SKM-1 treated with dmso at 0.1 percent for 144 hours (cell line): ENCODE measurements around the gene CD3G.
"Not testable (repeated sequence)": the region's sequence is repeated elsewhere in the genome, so short reads cannot be mapped to it uniquely, and the experiment has no call there.

Experiments used
- DNase-seq: peaks from one replicate; lab custom pipeline; 2025; ENCODE audit not compliant: unreplicated experiment; lab: John Stamatoyannopoulos, UW

The CD3G gene

DNA sequence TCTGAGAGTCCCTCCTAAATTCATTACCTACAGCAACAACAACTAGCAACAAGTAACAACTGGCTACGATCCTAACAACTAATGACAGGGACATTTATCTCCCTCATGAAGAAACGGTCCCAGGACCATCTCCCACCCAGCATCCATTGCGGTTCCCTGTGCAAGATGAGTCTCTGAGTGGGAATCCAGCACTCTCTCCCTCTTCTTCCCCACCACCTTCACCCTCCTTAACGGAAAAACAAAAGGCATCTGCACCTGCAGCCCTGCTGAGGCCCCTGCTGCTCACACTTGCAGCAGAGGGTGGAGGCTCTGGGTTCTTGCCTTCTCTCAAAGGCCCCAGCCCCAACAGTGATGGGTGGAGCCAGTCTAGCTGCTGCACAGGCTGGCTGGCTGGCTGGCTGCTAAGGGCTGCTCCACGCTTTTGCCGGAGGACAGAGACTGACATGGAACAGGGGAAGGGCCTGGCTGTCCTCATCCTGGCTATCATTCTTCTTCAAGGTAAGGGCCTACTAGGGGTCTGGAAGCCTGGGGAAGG is at the start of gene CD3G:
Gene CD3G (plus strand): TSS at position 364 of the 535 bp plus-strand sequence. CDS start 80 bp downstream, at position 444.
- DNase-seq, result no peak

DNA sequence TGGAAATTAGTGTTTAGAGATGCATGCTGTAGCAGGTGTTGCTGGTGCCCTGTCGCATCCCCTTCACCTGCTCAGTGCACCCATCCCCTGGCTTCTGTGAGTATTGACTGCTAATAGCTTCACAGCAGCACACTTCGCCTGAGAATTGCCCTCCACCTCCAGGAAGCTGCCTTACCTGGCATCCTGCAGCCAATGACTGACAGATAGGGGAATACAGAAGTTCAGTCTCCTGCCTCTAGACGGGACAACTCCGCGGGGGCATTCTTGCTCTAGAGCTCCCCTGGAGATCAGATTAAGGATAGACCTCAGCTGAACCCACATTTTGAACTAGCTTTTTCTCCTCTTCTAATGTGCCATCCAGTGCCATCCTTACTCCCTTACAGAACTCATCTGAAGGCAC is 48.9 kb upstream of the CD3G start:
- no peak for DNase-seq

DNA sequence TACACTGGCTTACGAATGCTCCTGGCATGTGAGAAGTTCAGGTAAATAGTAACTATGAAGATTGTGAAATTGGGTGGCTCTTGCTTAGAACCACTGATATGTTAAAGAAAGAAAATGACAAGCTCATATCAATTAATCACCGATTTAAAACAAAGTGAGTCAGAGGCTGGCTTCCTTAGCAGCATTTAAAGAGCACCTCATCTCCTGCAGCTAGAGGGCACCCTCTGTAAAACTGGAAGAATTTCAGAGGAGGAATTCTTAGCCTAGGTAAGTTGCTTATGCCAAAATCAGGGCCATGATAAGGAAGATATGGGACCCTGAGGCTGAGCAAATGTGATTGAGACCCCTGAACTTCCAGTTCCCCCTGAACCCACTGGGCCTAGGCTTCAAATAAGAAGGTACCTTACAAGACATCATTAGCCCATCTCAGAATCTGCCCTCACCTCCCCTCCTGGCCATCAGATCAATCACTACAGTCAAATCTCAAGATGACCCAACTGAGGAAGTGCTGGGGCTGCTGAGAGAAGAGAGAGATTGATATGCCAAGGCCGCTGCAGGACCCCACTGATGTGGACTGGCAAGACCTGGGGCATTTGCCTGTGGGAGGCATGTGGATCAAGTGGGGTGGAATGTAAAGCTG is 48.2 kb upstream of the CD3G start:
- peak; percentile 24 for DNase-seq

DNA sequence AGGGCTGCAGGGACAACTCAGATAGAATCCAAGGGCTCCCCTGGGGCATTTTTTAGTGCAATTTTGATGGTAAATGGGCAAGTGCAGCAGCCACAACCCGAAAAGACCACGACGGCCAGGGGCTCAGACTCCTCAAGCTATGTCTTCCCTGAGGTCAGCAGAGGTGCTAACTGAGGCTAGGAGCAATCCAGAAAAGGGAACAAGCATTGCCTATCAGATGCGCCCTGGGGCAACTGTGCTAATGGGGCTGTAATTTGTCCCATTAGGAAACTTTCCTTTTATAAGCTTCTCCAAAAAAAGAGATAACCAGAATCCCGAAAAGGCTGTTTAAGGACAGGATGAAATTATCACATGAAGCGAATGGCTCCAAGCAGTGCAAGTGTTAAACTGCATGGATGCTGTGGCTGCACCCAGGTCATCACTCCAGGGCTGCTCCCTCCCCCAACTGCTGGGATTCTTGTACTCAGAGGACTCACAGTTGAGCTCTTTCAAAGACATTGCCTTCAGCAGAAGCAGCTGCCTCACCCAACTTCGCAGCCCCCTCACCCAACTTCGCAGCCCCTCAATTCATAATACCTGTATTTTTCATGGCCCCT is 42.4 kb upstream of the CD3G start:
- DNase-seq, result no peak

DNA sequence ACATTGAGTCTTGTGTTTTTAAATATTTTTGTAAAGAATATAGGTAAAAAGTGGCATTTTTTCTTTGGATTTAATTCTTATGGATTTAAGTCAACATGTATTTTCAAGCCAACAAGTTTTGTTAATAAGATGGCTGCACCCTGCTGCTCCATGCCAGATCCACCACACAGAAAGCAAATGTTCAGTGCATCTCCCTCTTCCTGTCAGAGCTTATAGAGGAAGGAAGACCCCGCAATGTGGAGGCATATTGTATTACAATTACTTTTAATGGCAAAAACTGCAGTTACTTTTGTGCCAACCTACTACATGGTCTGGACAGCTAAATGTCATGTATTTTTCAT is 39.9 kb upstream of the CD3G start:
- no peak for DNase-seq

DNA sequence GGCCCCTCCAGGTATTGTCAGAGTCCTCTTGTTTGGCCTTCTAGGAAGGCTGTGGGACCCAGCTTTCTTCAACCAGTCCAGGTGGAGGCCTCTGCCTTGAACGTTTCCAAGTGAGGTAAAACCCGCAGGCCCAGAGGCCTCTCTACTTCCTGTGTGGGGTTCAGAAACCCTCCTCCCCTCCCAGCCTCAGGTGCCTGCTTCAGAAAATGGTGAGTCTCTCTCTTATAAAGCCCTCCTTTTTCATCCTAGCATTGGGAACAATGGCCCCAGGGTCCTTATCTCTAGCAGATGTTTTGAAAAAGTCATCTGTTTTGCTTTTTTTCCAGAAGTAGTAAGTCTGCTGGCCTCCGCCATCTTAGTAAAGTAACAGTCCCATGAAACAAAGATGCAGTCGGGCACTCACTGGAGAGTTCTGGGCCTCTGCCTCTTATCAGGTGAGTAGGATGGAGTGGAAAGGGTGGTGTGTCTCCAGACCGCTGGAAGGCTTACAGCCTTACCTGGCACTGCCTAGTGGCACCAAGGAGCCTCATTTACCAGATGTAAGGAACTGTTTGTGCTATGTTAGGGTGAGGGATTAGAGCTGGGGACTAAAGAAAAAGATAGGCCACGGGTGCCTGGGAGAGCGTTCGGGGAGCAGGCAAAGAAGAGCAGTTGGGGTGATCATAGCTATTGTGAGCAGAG is 39.4 kb upstream of the CD3G start, which contains the start of gene CD3E:
Gene CD3E (plus strand): TSS at position 163 of the 681 bp plus-strand sequence. CDS start 223 bp downstream, at position 386.
- no peak for DNase-seq

DNA sequence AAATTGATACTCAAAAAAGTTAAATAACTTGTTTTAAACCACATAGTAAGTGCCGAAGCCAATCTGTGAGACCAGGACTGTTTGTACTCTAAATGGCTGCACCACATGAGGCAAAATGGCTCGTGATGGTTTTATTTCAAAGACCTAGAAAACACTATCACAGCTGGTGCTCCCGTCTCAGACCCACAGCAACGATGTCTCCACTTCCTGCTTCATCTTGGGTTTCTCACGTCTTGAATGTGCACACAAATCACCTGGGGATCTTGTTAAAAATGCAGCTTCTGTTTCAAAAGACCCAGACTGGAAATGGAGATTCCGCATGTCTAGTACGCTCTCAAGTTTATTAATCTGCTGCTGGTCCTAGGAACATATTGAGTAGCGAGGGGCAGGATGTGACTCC is 38.4 kb upstream of the CD3G start:
- DNase-seq, result no peak

DNA sequence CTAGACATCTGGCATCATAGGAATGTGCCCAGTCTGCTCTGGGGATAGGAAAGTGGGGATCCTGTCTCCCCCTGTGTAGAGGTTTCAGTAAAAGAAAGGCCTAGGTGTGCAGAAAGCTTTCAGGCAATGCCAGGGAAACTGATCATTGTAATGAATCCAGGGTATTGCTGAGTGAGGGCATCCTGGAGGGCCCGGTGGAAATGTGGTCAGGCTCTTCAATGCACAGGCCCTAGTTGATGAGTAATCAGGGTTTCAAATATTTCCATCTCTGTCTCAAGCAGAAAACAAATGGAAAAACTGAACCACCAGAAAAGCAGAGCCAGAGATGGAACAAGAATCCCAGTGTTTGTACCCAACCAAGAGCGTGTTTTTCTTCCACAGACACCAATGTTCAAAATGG is 37.6 kb upstream of the CD3G start:
- no peak for DNase-seq

DNA sequence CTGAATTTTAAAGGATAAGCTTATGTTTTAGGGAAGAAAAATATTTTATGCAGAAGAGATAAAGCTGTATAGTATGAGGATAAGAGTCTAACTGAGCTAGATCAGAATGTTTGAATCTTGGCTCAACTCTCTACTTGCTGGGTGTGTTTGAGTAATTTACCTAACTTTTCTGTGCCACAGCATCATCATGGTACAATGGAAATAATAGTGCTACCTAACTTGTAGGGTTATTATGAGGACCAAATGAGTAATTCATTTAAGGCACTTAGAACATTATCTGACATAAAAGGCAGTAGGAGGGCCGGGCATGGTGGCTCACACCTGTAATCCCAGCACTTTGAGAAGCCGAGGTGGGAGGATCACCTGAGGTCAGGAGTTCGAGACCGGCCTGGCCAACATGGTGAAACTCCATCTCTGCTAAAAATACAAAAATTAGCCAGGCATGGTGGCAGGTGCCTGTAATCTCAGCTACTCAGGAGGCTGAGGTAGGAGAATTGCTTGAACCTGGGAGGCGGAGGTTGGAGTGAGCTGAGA is 35.1 kb upstream of the CD3G start:
- DNase-seq, result not testable (repeated sequence)

DNA sequence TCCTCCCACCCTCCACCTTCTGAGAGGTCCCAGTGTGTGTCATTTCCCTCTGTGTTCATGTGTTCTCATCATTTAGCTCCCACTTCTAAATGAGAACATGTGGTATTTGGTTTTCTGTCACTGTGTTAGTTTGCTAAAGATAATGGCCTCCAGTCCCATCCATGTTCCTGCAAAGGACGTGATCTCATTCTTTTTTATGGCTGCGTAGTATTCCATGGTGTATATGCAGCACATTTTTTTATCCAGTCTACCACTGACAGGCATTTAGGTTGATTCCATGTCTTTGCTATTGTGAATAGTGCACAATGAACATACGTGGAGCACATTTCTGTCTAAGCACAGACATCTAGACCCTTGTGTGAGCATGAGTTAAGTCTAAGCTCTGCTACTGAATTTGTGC is 33.9 kb upstream of the CD3G start:
- no peak for DNase-seq

DNA sequence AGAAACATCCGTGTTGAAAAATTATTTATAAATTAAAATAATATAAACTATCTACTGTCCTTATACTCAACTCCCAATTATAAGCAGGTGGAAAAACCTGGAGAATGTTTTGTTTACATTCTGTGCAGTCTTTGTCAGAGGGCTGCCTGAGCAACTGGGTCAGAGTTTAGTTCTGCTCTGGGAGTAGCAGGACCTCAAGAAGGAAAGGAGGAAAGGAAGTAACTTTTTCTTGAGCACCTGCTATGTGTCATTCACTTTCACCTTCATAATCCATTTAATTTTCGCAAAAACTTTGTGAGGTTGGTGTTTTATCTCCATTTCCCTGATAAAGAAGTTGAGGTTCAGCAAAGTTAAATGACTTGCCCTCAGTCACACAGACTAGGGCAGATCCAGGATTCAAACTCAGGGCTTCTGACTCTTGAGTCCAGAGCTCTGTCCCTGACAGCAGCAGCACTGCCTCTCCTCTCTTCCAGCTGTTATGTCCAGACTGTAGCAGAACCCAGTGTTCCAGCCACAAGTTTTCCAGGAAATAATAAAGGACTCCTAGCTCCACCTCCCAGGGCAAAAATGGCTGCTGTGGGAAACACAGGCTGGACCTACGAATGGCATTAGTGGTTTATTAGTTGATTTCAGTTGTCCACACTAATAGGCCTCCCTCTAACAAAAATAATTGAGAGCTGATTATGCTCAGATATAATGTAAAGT is 33.2 kb upstream of the CD3G start:
- DNase-seq, result no peak

DNA sequence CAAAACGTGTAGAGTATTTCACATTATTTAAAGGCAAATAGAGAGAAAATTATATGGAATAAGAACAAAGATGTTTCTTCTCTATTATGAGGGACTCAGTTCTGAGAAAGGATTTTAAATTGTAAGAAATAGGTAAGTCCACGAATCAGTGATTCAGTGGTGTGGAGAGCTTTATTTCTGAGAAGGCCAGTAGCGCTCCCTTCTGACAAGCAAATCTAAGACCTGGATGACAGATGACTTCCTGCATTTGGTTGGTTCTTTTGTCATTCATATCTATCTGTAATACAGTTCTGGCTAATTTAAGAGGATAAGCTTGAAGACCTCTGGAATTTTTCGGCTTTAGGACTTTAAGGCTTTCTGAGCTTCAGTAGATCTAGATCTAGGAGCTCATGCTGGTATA is 32.6 kb upstream of the CD3G start:
- DNase-seq, result no peak

DNA sequence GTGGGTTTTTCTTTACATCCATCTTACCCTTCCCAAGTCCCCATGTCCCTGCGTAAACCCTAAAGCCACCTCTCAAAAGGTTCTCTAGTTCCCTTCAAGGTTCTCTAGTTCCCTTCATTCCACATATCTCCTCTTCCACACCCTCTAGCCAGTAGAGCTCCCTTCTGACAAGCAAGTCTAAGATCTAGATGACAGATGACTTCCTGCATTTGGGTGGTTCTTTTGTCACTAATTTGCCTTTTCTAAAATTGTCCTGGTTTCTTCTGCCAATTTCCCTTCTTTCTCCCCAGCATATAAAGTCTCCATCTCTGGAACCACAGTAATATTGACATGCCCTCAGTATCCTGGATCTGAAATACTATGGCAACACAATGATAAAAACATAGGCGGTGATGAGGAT is 31.8 kb upstream of the CD3G start:
- no peak for DNase-seq

DNA sequence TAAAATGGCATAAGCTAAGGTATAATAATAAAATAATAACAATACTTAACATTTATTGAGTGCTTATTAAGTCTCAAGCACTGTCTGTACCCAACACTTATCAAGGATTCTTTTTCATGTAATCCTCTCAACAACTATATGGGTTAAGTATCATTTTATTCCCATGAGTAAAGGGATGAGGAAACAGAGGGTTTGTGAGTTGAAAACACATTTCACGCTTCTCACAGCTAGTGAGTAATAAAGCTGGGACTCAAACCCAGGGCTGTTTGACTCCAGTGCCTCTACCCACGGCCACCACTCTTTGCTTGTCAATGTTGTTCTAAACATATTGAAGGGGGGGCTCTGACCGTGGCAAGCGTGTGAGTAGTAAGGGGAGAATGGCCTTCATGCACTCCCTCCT is 30.9 kb upstream of the CD3G start:
- no peak for DNase-seq

DNA sequence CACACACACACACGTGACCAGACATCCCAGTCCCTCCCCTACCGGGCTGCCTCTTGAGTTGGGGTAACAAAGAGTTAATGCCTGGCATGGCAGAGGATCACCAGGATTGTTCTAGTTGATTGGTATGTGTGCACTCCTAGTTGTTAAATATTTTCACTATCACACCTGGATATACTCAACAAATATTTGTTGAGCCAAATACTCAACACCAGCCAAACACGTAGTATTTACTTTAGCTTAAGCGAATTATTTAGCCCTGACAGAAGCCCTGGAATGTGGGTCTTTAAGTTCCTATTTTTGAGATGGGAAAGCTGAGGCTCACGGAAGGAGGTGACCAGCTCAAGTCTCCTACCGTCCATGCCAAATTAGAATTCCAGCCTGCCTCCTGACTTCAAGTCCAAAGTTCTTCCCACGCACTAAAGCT is 29.1 kb upstream of the CD3G start:
- DNase-seq, result no peak

DNA sequence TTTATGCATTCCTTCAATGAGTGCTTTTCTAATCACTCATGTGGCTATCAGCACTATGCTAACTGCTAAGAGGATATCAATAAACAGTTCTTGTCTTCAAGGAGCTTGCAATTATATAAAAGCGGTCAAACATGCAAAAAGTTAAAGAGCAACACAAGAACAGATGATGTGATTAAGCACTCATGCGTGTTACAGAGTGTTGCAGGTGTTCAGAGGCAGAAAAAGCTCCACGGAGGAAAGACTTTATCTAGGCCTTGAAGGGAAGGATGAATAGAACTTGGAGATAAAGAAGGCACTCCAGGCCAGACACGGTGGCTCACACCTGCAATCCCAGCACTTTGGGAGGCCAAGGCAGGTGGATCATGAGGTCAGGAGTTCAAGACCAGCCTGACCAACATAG is 26.0 kb upstream of the CD3G start:
- no peak for DNase-seq

DNA sequence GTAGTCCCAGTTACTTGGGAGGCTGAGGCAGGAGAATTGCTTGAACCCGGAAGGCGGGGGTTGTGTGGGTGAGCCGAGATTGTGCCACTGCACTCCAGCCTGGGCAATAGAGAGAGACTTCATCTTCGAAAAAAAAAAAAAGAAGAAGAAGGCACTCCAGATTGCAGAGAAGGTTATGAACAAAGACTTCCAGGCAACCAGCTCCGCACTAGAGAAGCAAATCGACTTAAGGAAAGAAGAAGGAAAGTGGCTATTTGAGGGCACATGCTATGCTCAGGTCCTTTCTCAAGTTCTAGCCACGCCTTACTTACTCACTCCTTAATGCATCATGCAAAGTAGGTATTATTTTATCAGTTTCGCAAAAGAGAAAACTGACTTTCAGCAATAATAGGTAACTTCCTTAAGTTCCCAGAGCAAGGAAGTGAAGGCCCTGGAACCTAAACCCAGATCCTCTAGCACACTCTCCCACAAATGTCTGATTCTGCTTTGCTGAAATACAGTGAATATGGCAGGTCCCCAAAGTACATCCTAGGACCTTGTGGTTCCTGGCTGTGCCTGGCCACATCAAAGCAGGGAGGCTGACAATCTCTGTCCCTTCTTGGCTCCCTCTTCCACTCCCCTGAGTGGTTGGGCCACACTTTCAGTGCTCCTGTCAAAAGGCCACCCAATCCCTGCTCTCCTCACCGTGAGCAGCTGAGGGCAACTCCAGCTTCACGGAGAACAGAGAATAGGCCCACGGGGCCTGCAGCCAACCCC is 25.4 kb upstream of the CD3G start:
- peak; percentile 13 for DNase-seq

DNA sequence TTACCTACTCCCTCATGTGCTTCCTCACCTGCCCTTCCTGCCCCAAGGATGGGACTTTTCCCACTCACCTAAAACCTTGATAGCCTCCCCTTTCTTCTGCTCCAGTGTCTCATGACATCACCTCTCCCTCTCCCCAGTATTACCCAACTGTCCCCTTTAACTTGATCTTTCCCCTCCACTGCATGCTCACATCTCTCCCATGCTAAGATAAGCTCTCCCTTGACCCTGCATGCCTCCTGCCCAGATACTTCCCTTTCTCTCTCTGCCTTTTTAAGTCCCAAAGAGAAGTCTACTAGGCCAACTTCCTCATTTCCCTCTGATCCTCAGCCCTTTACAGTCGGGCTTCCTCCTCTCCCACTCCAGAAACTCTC is 24.8 kb upstream of the CD3G start:
- DNase-seq, result peak; percentile 97

DNA sequence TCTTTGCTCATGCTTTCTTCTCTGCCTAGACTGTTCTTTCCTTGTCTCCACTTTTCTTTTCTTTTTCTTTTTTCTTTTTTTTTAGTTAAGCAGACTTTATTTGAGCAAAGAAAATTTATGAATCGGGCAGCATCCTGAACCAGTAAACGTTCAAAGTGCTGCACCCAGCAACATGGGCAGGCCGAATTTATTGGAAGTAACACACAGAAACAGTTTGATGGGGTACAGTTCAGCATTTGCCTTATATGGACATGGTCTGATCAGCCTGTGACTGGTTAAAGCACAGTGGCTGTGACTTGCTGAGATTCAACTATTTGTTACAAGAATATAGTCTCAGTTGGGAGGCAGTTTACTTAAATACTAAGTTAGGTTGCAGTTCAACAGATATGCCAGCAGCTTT is 23.6 kb upstream of the CD3G start:
- no peak for DNase-seq

DNA sequence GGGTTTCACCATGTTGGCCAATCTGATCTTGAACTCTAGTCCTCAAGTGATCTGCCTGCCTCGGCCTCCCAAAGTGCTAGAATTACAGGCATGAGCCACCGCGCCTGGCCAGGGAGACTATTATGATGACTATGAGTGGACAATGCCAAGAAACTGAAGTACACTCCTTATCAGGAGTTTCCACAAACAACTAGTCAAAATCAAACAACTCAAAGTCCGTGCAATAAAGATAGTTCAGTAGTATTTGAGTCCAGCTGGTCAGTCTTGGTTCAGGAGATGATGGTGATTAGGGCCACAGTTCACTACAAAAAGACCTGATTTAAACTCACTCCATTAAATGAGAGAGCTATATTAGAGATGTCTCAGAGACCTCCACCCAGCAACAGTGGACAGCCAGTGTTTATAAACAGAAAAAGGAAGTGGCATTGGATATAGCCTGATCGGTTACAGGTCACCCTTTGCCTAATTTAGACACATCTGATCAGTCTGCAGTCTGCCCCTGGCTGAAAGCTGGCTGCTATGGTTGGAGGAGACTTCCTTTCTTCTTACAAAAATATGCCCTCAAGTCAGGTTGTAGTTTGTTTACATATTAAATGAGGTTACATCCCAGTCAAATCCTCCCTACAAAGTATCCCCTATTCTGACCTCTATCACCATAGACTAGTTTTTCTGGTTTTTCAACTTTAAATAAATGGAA is 22.6 kb upstream of the CD3G start:
- peak; percentile 46 for DNase-seq
